Stimulated activated naive B cell treated with anti-CD40 and anti-IgM and Interleukin-4, amounts not matched to agents 10 μg/mL and 1 μg/mL and 100 μg/mL, for 72 hours (primary cell): ENCODE results near the gene SYTL1.

ENCODE experiments used
- ATAC-seq, 2 donors: fragments of 150-1000 bp; cut with Tn5 transposase; replicated peaks; 2 replicates each; pipeline ENCODE4 v1.10.0; 2021; ENCODE audit warnings: moderate library complexity in 1 of 2
- DNase-seq: peaks from one replicate; pipeline ENCODE4 v3.0.0; 2021
- H3K27ac Mint-ChIP-seq: one replicate; pipeline ENCODE4 v1.8.0; 2022; ENCODE audit warnings: mild to moderate bottlenecking, mixed read lengths
- H3K27me3 Mint-ChIP-seq, 2 donors: one replicate each; pipeline ENCODE4 v1.8.0; 2022; ENCODE audit warnings: mixed read lengths in 2 of 2
- H3K36me3 Mint-ChIP-seq, 2 donors: one replicate each; pipeline ENCODE4 v1.8.0; 2022; ENCODE audit warnings: mixed read lengths in 2 of 2, mild to moderate bottlenecking in 1 of 2
- H3K4me1 Mint-ChIP-seq, 2 donors: one replicate each; pipeline ENCODE4 v1.8.0; 2022; ENCODE audit warnings: mixed read lengths in 2 of 2, mild to moderate bottlenecking in 1 of 2
- H3K4me3 Mint-ChIP-seq, 2 donors: one replicate each; pipeline ENCODE4 v1.8.0; 2022; ENCODE audit warnings: mild to moderate bottlenecking in 2 of 2, mixed read lengths in 2 of 2, moderate library complexity in 1 of 2
- H3K9me3 Mint-ChIP-seq, 2 donors: one replicate each; pipeline ENCODE4 v1.8.0; 2022; ENCODE audit warnings: mixed read lengths in 2 of 2, mild to moderate bottlenecking in 1 of 2

SYTL1 gene

DNA sequence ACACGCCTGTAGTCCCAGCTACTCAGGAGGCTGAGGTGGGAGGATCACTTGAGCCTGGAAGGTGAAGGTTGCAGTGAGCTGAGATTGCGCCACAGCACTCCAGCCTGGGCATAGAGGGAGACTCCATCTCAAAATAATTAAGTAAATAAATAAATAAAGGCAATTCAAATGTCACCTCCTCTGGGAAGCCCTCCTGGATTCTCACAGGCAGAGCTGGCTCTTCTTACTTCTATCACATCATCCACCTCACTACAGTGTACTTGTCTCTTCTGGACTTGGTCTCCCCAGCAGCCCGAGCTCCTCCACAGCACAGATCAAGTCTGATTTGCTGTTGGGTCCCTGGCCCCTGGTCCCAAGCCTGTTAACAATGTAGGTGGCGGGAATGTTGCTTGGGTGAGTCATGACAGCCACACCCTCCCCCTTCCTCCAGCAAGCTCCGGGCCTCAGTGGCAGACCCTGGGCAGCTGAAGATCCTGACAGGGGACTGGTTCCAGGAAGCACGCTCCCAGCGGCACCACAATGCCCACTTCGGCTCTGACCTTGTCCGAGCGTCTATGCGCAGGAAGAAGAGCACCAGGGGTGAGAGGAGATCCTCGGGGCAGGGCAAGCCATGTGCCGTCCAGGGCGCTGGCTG lies 5.3 kb downstream of the SYTL1 start:
- H3K36me3 Mint-ChIP-seq: peaks cover 9 to 17% of the 10 kb centered on the region in 2 donors
- ATAC-seq: no peak
- H3K4me1 Mint-ChIP-seq: peaks cover 32 to 55% of the 10 kb centered on the region in 2 donors
- no peaks in the 10 kb centered on the region for H3K9me3 Mint-ChIP-seq
- no peaks in the 10 kb centered on the region for H3K27me3 Mint-ChIP-seq
- no peak overlapping the region for H3K27ac Mint-ChIP-seq
- no peak overlapping the region for H3K4me3 Mint-ChIP-seq
- no peak for DNase-seq

- peak; percentile 70 to 85 for ATAC-seq
- H3K36me3 Mint-ChIP-seq: peaks cover 9 to 17% of the 10 kb centered on the region in 2 donors
- peak overlapping the region; percentile 36 to 78 for H3K4me3 Mint-ChIP-seq
- H3K9me3 Mint-ChIP-seq: no peaks in the 10 kb centered on the region
- H3K4me1 Mint-ChIP-seq: peaks cover 15 to 35% of the 10 kb centered on the region in 2 donors
- DNase-seq: no peak
- no peaks in the 10 kb centered on the region for H3K27me3 Mint-ChIP-seq
- H3K27ac Mint-ChIP-seq: no peak overlapping the region
Measured at GRCh38 chr1:27348861-27349783, 7.3 kb downstream of the SYTL1 start.

DNA sequence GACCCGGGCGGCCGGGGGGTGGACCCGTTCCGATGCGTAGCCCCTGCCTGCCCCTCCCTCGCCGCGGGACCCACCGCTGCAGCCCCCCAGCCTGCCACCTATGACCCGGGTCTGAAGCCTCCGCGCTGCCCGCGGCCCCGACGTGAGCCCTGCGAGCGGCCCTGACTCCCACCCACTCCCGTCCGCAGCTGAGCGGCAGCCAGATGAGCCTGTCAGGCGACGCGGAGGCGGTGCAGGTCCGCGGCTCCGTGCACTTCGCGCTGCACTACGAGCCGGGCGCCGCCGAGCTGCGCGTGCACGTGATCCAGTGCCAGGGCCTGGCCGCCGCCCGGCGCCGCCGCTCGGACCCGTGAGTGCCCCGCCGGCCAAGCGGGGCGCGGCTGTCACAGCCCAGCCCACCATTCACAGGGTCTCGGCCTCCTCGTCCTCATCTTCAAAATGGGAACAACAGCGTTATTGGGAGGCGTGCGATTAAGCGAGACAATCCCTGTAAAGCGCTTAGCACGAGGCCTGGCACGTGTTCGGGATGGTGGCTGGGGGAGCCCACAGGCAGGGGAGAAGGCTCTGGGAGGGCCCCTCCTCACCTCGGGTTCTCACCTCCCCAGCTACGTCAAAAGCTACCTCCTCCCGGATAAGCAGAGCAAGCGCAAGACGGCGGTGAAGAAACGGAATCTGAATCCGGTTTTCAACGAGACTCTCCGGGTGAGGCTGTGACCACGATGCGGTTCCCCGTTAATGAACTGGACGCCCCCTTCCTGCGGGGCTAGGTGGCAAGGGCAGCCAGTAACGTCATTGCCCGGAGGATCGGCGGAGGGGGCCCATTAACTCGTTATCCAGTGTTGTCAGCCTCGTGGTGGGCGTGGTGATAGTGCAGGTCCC lies 8.2 kb downstream of the SYTL1 start:
- Mint-ChIP-seq H3K36me3 (peaks cover 9 to 17% of the 10 kb centered on the region in 2 donors), H3K4me3 (peak overlapping the region; percentile 32 to 78), H3K4me1 (peaks cover 12 to 29% of the 10 kb centered on the region in 2 donors), H3K27ac (no peak overlapping the region), H3K27me3 (no peaks in the 10 kb centered on the region), H3K9me3 (no peaks in the 10 kb centered on the region)
- ATAC-seq (peak; percentile 66 to 82), DNase-seq (no peak)

- H3K27me3 Mint-ChIP-seq: no peaks in the 10 kb centered on the region
- H3K27ac Mint-ChIP-seq: no peak overlapping the region
- no peaks in the 10 kb centered on the region for H3K9me3 Mint-ChIP-seq
- peaks cover 17 to 30% of the 10 kb centered on the region in 2 donors for H3K4me1 Mint-ChIP-seq
- peaks cover 9 to 14% of the 10 kb centered on the region in 2 donors for H3K36me3 Mint-ChIP-seq
- DNase-seq (no peak), ATAC-seq (no peak)
- peak overlapping the region in 1 of 2 donors; percentile 19 for H3K4me3 Mint-ChIP-seq
Measured at GRCh38 chr1:27350663-27351540, 9.1 kb downstream of the SYTL1 start.

- no peak overlapping the region for H3K27ac Mint-ChIP-seq
- H3K4me1 Mint-ChIP-seq: peaks cover 16 to 25% of the 10 kb centered on the region in 2 donors
- ATAC-seq: no peak
- peaks cover 6 to 9% of the 10 kb centered on the region in 2 donors for H3K36me3 Mint-ChIP-seq
- no peak overlapping the region for H3K4me3 Mint-ChIP-seq
- no peaks in the 10 kb centered on the region for H3K9me3 Mint-ChIP-seq
- no peak for DNase-seq
- H3K27me3 Mint-ChIP-seq: no peaks in the 10 kb centered on the region
Measured at GRCh38 chr1:27351541-27352107, 9.8 kb downstream of the SYTL1 start.

GRCh38 chr1:27353166-27353565 lies 11.3 kb downstream of the SYTL1 start:
- Mint-ChIP-seq H3K27ac (no peak overlapping the region), H3K36me3 (peaks cover under 1 to 1% of the 10 kb centered on the region in 2 donors), H3K27me3 (no peaks in the 10 kb centered on the region), H3K4me3 (no peak overlapping the region), H3K9me3 (no peaks in the 10 kb centered on the region), H3K4me1 (peaks cover 20 to 29% of the 10 kb centered on the region in 2 donors)
- ATAC-seq (no peak), DNase-seq (no peak)

DNA sequence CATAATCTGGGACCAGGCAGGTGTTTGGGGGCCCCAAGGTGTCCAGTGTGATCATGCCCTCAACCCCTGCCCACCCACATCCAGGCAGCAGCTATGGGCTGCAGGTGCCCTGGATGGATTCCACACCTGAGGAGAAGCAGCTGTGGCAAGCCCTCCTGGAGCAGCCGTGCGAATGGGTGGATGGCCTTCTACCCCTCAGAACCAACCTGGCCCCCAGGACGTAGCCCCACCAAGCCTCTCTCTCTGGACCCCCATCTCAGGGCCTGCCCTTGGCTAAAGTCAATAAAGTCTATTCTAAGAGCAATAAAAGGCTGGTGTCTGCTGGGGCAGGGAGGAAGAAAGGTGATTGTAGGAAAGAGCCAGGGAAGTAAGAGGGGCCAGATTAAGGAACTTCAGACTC lies 11.8 kb downstream of the SYTL1 start:
- Mint-ChIP-seq H3K4me3 (no peak overlapping the region), H3K9me3 (no peaks in the 10 kb centered on the region), H3K36me3 (peaks cover 0 to 1% of the 10 kb centered on the region in 2 donors), H3K27ac (peak overlapping the region; percentile 47), H3K27me3 (no peaks in the 10 kb centered on the region), H3K4me1 (peaks cover 20 to 29% of the 10 kb centered on the region in 2 donors)
- no peak for DNase-seq
- no peak for ATAC-seq

DNA sequence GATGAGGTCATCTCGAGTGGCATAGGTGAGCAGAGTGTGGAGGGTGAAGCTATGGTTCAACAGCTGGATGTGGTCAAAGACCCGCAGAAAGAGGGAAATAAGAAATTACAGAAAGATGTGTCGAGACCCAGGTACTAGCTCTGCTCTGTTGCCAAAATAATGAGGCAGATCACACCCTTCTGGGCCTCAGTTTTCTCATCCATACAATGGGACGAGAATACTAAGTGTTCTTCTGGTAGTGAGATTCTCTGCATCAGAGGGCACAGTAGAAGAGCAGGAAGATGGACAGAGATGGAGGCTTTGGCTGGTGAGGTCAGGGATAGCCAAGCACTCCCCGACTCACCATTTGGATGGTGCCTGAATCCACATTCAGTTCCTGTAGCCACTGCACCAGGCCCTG lies 13.9 kb downstream of the SYTL1 start:
- Mint-ChIP-seq H3K9me3 (no peaks in the 10 kb centered on the region), H3K36me3 (peaks cover 0 to 1% of the 10 kb centered on the region in 2 donors), H3K27ac (no peak overlapping the region), H3K4me3 (no peak overlapping the region), H3K4me1 (peaks cover 36 to 42% of the 10 kb centered on the region in 2 donors), H3K27me3 (no peaks in the 10 kb centered on the region)
- DNase-seq: no peak
- ATAC-seq: no peak

GRCh38 chr1:27356277-27356618 lies 14.4 kb downstream of the SYTL1 start:
- H3K36me3 Mint-ChIP-seq: peaks cover 0 to 1% of the 10 kb centered on the region in 2 donors
- no peaks in the 10 kb centered on the region for H3K27me3 Mint-ChIP-seq
- peak overlapping the region; percentile 75 for H3K27ac Mint-ChIP-seq
- peaks cover 40 to 46% of the 10 kb centered on the region in 2 donors for H3K4me1 Mint-ChIP-seq
- DNase-seq (no peak), ATAC-seq (no peak)
- H3K4me3 Mint-ChIP-seq: peak overlapping the region; percentile 37 to 70
- no peaks in the 10 kb centered on the region for H3K9me3 Mint-ChIP-seq

DNA sequence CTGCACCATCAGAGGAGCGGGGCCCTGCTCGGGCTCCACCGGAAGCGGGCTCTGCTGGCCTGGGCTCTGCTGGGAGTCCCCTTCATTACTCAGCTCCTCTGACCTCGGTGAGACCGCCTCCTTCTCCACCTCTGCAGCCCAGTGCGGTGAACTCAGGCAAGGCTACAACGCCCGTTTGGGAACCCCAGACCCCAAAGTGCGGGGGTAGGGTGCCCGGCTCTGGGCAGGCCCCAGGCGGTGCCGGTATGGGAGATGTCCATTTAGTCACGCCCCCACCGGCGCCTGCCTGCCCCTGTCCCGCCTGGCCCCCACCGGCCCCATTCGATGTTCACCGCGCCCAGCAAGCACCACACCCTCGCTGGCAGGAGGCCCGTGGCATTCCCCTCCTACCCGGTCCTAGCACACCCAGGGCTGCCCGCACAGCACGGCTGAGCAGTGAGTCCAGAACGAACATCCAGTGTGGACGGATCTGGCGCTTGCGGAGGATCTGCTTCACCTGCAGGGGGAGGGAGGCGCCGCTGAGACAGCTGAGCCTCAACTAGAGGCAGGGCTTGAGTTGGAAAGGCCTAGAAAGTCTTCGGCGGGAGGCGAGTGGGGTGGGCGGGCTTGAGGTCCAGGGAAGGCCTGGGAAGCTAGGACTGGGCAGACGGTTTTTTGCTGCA lies 14.9 kb downstream of the SYTL1 start:
- H3K4me3 Mint-ChIP-seq: peak overlapping the region; percentile 70 to 74
- H3K4me1 Mint-ChIP-seq: peaks cover 40 to 46% of the 10 kb centered on the region in 2 donors
- DNase-seq: no peak
- no peaks in the 10 kb centered on the region for H3K9me3 Mint-ChIP-seq
- ATAC-seq: peak; percentile 25 to 62
- peak overlapping the region; percentile 6 for H3K27ac Mint-ChIP-seq
- peaks cover 0 to 1% of the 10 kb centered on the region in 2 donors for H3K36me3 Mint-ChIP-seq
- no peaks in the 10 kb centered on the region for H3K27me3 Mint-ChIP-seq

DNA sequence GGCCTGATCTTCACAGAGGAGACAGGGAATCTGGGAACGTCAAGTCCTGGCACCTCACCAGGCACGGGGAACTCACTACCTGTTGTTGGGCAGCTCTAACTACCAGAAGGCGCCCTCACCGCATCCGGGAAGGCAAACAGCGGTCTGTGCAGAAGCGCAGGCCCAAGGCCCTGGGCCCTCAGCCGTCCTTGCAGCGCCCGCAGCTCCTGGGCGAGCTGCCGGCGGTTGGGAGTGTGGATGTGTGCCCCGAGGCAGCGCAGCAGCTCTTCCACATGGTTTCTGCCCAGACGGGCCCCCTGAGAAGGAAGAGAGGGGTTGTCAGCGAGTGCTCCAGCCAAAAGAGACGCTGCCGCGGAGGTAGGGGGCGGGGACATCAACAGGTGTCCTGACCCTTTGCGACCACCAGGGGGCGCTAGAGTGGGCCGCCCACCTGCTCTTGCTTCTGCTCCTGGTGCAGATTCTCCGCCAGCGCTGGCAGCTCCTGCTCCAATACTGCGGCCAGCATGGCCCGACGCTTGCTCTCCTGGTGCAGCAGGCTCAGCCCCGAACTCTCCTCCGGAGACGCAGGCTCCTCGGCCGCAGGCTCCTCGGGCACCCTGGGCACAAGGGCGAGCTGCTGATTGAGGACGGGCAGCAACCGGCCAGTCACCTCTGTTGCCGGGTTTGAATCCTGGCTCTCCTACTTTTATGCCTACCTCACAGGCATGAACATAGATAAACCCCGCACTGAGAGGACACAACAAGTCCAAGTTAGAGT lies 15.6 kb downstream of the SYTL1 start:
- peaks cover 0 to 1% of the 10 kb centered on the region in 2 donors for H3K36me3 Mint-ChIP-seq
- peak overlapping the region; percentile 9 for H3K27ac Mint-ChIP-seq
- no peaks in the 10 kb centered on the region for H3K9me3 Mint-ChIP-seq
- DNase-seq (peak; percentile 70), ATAC-seq (peak; percentile 66 to 81)
- H3K4me3 Mint-ChIP-seq: peak overlapping the region; percentile 70 to 74
- H3K4me1 Mint-ChIP-seq: peaks cover 40 to 46% of the 10 kb centered on the region in 2 donors
- H3K27me3 Mint-ChIP-seq: no peaks in the 10 kb centered on the region
